Right lobe of liver (tissue), 4 donors: Measurements from ENCODE around the gene PRR13.
A peak's percentile ranks its signal among the peaks of the same experiment; 100 is the strongest.

Experiments used
- CTCF ChIP-seq, 4 donors: fragments of 200-600 bp in 3 of 4; fragments of 450-650 bp in 1 of 4; IDR thresholded peaks; one replicate each; pipeline versions ENCODE4 v1.5.1 to v1.8.0; 2016 to 2022; ENCODE audit warnings: antibody characterized with exemption in 4 of 4, mild to moderate bottlenecking in 2 of 4
- POLR2A ChIP-seq: fragments of 450-650 bp; IDR thresholded peaks from one replicate; pipeline ENCODE4 v1.6.1; 2017; ENCODE audit warnings: antibody characterized with exemption, mild to moderate bottlenecking
- donor health status: DM: no; HTN: no; CAD: no.
- donor health status: DM: no; HTN: no; CAD: no.
- donor health status: DM: no; HTN: yes; CAD: no.

- TF ChIP-seq POLR2A (peak; percentile 94), CTCF (IDR thresholded peaks at IDR 0.05) (no peak)
Observed at GRCh38 chr12:53441040-53441833, at the start of gene PRR13.
